ENCODE data around the gene MAST4.

GRCh38 chr5:66880401-66880800, 284.2 kb downstream of the MAST4 start:
- TF ChIP-seq CTCF (conservative IDR thresholded peaks at IDR 0.05; ENCODE audit: low read length) = no peak
- no peak for TF ChIP-seq EZH2phosphoT487 (IDR thresholded peaks at IDR 0.05; ENCODE audit: borderline replicate concordance, low read depth, low read length)
